Retina (tissue), 1 donor: ENCODE data around the gene ATXN10.
"Not testable (repeated sequence)": the region's sequence is repeated elsewhere in the genome, so short reads cannot be mapped to it uniquely, and the experiment has no call there.

ENCODE experiments used
- DNase-seq: peaks from one replicate; pipeline ENCODE4 v3.0.0-alpha.2; 2016

ATXN10 gene

DNA sequence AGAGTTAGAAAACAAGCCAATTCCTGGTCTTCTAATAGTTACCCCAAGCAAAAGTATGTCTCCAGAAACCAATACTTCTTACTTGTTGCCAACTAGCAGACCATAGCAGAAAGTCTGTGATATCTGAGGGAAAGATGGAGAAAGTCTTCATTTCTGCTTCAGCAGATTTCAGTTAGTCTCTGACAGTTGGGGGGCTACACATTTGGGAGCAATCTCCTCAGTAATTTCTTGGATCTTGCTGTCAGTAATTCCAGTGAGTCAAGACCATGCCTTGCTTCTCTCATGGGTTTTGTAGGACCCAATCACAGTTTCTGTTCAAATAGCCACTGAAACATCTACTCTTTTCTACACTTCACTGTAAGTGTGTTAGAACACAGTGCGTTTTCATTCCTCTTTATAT lies 118.8 kb downstream of the ATXN10 start:
- DNase-seq, result no peak

- DNase-seq, result no peak
Observed at GRCh38 chr22:45793161-45793560, 121.5 kb downstream of the ATXN10 start.

DNA sequence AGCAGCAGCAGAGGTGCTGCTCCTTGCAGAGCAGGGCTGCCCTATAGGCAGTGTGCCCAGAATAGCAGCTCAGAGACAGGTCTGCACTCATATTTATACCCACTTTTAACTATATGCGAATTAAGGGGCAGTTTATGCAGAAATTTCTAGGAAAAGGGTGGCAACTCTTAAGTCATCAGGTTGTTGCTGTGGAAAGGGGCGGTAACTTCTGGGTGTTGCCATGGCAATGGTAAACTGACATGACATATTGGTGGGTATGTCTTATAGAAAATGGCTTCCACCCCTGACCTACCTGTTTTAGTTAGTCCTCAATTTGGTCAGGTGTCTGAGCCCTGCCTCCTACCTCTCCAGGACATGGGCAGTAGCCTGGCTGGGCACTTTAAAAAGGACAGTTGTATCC lies 122.3 kb downstream of the ATXN10 start:
- DNase-seq, result no peak

DNA sequence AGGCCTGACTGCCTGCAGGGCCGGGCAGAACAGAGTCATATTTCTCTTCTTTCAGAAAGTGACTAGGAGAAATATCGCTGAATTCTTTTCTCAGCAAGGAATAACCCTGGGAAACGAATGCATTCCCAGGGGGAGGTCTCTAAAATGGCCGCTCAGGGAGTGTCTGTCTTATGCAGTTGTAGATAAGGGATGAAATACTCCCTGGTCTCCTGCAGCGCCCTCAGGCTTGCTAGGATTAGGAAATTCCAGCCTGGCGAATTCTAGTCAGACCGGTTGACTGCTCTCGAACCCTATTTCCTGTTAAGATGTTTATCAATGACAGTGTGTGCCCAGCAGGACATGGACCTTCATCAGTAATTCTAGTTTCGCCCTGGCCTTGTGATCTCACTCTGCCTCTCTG lies 124.4 kb downstream of the ATXN10 start:
- DNase-seq, result not testable (repeated sequence)

- no peak for DNase-seq
Observed at GRCh38 chr22:45799291-45799690, 127.7 kb downstream of the ATXN10 start.

GRCh38 chr22:45802054-45802453 lies 130.4 kb downstream of the ATXN10 start:
- no peak for DNase-seq

DNA sequence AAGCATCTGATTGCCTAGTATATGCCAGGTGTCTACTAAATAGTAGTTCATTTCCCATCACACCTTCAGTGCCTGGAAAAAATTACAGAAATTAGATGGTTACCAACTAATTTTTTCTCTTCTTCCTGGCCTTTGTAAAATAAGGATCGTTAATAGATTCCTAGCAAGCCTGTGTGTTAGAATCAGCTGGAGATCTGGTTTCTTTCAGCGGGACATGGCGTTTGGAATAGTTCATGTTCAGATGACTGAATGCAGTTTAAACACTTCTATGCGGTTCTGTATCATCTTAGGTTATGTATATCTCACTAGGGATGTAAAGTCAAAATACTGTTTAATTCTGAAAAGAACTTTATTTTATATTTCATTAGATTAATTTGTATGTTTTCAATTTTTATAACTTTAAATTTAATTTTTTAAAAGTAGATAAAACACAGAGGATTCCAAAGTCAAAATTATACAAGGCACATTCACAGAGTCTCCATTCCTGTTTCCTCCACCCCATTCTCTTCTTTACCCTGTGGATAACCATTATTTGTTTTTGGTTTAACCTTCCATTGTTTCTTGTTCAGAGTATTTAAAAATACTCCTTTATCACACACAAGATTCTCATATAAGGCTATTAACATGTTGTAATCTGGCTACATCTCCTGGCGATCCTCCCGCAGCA lies 132.8 kb downstream of the ATXN10 start:
- DNase-seq, result no peak

DNA sequence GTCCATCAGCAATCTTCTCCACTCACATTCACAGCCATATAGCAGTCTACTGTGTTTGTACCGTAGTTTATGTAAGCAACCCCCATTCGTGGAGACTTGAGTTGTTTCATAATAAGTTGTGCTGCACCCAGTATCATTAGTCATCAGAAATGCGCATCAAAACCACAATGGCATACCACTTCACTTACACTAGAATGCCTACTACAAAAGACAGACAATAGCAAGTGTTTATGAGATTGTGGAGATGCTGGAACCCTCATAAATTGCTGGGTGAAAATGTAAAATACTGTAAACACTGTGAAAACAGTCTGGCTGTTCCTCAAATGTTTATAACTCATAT lies 133.3 kb downstream of the ATXN10 start:
- no peak for DNase-seq

DNA sequence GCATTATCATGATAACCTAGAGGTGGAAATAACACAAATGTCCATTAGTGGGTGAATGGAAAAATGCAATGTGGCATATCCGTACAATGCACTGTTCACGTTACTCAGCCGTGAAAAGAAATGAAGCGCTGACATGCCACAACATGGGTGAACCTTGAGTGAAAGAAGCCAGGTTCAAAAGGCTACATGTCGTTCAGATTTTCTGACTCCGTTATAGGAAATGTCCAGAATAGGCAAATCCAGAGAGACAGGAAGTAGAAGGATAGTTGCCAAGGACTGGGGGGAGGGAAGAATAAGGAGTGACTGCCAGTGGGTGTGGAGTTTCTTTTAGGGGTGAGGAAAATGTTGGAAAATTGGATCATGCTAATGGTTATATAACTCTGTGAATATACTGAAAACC lies 133.8 kb downstream of the ATXN10 start:
- DNase-seq, result no peak

DNA sequence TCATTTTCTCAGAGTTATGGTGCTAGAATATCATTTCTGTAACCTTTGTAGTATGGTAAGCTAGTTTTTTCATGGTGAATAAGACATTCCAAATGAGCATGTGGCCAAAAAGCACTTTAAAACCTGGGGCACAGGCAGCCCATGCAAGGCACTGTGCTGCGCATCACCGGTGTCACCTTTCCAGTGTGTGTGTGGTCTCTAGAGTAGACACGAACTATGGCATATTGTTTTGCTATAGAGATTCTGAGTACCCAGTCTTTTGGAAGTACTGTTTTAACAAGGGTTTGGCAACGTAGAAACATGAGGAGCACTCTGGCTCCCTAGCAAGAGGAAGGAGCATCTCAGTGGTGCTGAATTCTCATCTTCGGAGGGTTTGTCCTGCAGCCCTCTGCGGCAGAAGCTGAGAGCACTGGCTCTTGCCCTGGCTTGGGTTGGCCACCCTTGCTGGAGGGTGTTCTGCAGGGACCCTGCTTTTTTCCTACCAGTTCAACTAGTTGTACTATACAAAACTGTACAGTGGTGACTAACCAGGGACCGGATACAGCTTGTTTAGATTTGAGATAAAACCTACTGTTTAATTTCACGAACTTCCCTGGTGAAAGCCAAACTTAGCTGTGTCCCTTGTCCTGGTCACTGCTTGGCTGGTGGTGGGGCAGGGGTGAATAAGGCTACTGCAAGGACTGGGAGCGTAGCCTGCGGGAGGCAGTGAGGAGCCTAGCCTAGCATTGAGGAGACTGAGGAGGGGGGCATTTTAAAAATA lies 135.7 kb downstream of the ATXN10 start:
- DNase-seq, result no peak

GRCh38 chr22:45812910-45813309 lies 141.3 kb downstream of the ATXN10 start:
- DNase-seq, result no peak

GRCh38 chr22:45814198-45814597 lies 142.6 kb downstream of the ATXN10 start:
- DNase-seq, result no peak

GRCh38 chr22:45816776-45817175 lies 145.1 kb downstream of the ATXN10 start:
- no peak for DNase-seq

DNA sequence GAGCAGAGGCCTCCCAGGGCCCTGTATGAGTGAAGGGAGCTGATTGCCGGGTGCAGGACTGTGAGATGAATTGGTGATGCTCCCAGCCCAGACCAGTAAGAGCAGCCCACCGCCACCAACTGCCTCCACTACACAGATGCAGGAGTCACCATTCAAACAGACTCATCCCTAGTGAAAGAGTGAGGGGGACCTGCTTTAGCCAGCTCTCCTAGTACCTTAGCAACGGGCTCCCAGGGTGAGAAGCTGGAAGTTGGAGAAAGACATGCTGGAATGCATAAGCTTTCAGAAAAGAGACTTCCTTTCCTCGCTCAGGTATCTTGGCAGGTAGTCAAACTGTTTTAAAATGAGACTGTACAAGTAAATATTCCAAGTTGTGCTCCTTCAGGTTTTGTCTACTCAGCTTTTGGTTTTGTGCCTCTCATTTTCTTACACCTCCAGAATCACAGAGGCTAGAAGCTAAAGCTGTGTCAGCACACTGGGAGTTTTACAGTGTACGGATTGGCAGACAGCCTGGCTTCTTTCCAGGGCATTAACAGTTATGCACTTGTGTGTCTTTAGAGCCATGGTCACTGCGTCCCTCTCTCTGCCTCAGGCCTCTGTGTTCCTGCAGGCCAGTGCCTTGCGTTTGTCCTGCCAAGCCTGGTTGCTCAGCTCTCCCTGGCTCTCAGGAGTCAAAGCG lies 146.2 kb downstream of the ATXN10 start:
- DNase-seq, result no peak

DNA sequence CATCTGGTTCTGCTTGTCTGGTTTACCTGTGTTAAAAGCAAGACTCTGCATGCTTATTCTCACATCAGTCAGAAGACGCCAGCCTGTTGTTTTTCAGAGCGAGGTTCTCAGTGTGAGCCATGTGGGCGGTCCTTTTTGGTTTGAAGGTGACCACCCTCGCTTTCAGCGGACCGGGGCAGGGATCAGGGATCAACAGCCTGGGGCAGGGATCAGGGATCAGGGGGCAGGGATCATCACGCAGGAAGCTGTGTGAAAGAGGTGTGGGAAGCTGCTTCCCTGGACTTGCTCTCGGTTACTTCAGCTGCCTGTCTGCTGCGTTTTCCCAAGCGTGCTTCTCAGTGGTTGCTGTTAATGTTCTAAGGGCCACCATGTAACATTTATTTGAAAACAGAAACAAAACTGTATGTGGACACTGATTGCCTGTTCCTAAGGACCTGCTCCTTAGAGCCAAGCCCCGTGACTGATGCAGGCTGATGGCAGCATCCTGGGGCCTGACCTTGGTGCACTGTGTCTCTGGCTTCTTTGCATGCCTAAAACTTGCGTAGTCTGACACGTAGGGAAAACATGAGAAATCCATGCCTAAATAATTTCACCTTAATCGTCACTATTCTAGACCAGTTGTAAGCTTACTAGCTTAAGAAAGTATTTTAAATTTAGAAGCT lies 146.9 kb downstream of the ATXN10 start:
- peak; percentile 48 for DNase-seq

DNA sequence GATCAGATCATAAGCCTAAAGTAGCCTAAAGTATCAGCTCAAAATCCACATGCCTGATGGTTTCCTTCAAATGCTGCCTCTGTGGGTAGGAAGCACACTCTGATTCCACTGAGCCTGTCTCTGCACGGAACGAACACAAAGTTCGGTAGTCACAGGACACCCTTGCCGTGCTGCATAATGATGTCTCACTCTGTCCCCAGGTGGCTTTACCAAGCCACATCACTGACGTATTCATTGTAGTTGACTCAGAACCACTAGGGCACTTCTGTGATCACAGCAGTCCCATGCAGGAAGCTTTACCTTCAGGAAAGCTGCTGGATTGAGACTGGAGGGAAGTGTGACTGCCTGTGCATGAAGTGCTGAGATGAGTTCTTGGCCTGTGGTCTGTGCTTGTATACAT lies 147.7 kb downstream of the ATXN10 start:
- DNase-seq, result no peak

DNA sequence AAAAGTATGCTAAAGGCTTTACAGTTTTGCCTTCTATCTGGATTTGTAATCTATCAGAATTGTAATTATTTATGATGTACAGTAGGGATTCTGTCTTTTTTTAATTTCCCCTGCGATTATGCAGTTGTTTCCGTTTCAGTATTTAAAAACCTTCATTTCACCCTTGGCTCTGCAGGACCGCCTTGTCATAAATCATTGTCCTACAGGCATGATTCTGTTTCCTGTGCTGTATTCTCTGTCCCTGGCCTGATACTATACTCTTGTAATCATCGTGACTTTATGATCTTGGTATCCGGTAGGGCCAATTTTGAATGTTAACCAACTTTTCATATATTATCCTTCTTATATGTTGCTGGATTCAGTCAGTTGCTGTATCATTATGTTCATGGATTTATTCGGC lies 151.7 kb downstream of the ATXN10 start:
- no peak for DNase-seq

DNA sequence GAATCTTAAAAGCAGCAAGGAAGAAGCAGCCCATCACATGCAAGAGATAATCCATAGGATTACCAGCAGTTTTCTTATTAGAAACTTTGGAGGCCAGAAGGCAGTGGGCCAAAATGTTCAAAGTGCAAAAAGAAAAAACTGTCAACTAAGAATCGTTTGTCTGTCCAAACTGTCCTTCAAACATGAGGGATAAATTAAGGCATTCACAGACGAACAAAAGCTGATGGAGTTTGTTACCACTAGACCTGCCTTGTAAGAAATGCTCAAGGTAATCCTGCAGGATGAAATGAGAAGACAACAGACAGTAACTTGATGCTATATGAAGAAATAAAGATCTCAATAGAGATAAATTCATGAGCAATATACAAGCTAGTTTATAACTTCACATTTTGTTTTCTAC lies 154.9 kb downstream of the ATXN10 start:
- no peak for DNase-seq

DNA sequence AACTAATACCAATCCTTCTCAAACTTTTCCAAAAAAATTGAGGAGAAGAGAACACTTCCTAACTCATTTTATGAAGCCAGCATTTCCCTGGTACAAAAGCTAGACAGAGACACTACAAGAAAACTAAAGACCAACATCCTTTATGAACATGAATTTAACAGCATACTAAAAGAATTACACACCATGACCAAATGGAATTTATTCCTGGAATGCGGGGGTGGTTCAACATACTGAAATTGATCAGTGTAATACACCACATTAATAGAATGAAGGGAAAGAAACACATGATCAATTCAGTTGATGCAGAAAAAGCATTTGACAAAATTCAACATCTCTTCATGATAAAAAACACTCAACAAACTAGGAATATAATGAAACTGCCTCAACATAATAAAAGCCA lies 157.2 kb downstream of the ATXN10 start:
- DNase-seq, result no peak

- DNase-seq, result no peak
Observed at GRCh38 chr22:45830531-45831245, 159.1 kb downstream of the ATXN10 start.

GRCh38 chr22:45831394-45831793 lies 159.8 kb downstream of the ATXN10 start:
- DNase-seq, result no peak

DNA sequence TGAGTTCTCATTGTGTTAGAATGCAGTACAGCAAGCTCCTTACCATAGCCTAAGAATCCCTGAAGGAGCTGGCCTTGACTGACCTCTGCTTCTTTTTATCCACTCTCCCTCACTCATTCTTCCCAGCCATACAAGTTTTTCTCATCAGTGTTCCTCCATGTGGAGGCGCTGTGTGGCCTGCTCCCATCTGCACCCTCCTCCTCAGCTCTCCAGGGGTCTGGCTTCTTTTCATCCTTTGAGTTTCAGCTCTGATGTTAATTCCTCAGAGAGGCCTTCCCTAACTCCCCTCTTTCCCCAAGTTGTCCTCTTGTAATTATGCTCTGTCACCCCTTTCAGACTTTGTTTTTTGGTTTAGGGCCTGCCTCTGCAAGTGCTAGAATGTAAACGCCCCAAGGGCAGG lies 160.5 kb downstream of the ATXN10 start:
- DNase-seq, result no peak

DNA sequence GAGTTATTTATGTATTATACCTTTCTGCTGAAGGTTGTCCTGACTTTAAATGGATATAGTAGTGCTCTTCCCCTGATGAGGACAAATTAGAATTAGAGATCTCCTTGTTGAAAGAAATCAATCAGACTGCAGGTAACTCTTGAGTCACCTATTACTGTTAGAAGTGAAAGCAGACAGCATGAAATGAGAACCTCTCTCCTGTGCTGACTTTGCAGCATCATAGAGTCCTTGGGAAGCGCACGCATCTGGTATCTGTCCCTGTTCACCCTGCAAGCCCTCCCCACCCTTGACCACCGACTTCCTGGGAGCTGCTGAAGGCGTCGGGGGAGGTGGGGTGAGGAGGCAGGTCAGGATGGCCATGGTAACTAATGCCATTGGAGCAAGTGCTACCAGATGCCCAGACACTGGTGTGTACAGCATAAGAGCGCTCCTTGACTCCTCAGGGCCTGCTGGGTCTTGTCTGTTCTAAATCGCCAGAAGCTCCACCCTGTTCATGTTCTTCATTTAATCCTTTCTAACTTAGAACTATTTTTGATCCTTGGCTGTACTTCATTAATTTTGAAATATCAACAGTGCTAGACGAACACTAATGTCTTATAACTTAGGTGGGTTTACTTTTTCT lies 161.4 kb downstream of the ATXN10 start:
- no peak for DNase-seq
